ENCODE measurements around the gene STXBP3.

STXBP3 gene

GRCh38 chr1:108814343-108815125, 68.1 kb downstream of the STXBP3 start:
- no peak overlapping the region for H3K4me3 ChIP-seq (ENCODE audit: low read depth in 1 of 2, low read length in 2 of 2)
- H3K27ac ChIP-seq (ENCODE audit: low read depth, low read length), result peak overlapping the region; percentile 46
- H3K9ac ChIP-seq (ENCODE audit: low read length), result peak overlapping the region; percentile 2
- H3K27me3 ChIP-seq (ENCODE audit: control insufficient read depth in 1 of 2, insufficient read depth in 2 of 2, low read length in 2 of 2), result no peaks in the 10 kb centered on the region
- H3K9me3 ChIP-seq (ENCODE audit: low read length), result no peaks in the 10 kb centered on the region
- peaks cover 5% of the 10 kb centered on the region for H3K36me3 ChIP-seq (ENCODE audit: insufficient read depth, low read length)
- H3K4me1 ChIP-seq (ENCODE audit: insufficient read depth, low read length), result peaks cover 44% of the 10 kb centered on the region

- H3K9me3 ChIP-seq (ENCODE audit: low read length), result no peaks in the 10 kb centered on the region
- no peaks in the 10 kb centered on the region for H3K27me3 ChIP-seq (ENCODE audit: control insufficient read depth in 1 of 2, insufficient read depth in 2 of 2, low read length in 2 of 2)
- H3K36me3 ChIP-seq (ENCODE audit: insufficient read depth, low read length), result peaks cover 5% of the 10 kb centered on the region
- H3K4me1 ChIP-seq (ENCODE audit: insufficient read depth, low read length), result peaks cover 44% of the 10 kb centered on the region
- H3K4me3 ChIP-seq (ENCODE audit: low read depth in 1 of 2, low read length in 2 of 2), result no peak overlapping the region
- H3K9ac ChIP-seq (ENCODE audit: low read length), result no peak overlapping the region
- H3K27ac ChIP-seq (ENCODE audit: low read depth, low read length), result peak overlapping the region; percentile 48
Observed at GRCh38 chr1:108815566-108815965, 69.1 kb downstream of the STXBP3 start.

DNA sequence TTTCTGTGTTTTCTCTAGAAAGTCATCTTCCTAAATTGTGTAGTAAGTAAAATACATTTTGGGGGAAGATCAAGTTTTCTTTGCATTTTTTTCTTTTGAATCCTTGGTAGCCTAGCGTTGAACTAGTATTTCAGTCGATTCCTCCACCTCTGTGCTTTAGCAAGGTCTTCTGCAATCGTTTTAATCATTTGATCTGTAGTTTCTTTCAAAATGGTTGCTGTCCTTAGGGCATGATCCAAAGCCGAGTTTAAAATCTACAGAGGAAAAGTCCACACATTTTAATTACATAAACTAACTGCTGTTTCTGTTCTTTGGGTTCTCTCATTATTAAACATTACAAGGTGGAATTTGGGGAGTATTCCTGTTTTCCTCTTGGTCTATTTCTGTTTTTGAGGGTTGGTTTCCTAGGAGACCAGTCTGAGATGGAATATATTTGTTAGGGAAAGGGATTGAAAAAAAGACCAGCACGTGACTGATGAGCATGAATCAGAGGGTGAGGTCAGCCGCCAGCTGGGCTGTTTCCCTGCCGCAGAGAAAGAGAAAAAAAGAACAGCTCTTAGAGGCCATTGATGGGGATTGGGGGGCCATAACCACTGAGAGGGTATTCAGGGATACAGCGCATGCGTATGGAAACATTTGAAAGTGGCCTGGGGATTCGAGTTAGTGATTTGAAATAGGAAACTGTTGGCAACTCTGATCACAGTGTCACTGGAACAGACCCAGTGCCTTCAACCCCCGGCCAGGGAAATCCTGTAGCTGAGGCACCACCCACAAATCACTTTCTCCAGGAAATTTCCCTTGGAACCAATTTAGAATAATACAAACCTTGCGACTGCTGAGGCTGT, 69.8 kb downstream of the STXBP3 start:
- H3K9me3 ChIP-seq (ENCODE audit: low read length), result no peaks in the 10 kb centered on the region
- peak overlapping the region; percentile 48 for H3K27ac ChIP-seq (ENCODE audit: low read depth, low read length)
- no peaks in the 10 kb centered on the region for H3K27me3 ChIP-seq (ENCODE audit: control insufficient read depth in 1 of 2, insufficient read depth in 2 of 2, low read length in 2 of 2)
- H3K4me1 ChIP-seq (ENCODE audit: insufficient read depth, low read length), result peaks cover 44% of the 10 kb centered on the region
- H3K4me3 ChIP-seq (ENCODE audit: low read depth in 1 of 2, low read length in 2 of 2), result peak overlapping the region in 1 of 2 donors; percentile 50
- H3K36me3 ChIP-seq (ENCODE audit: insufficient read depth, low read length), result peaks cover 5% of the 10 kb centered on the region
- peak overlapping the region; percentile 67 for H3K9ac ChIP-seq (ENCODE audit: low read length)

GRCh38 chr1:108817016-108817415, 70.5 kb downstream of the STXBP3 start:
- peak overlapping the region; percentile 48 for H3K27ac ChIP-seq (ENCODE audit: low read depth, low read length)

GRCh38 chr1:108817811-108818210, 71.3 kb downstream of the STXBP3 start:
- H3K9ac ChIP-seq (ENCODE audit: low read length), result no peak overlapping the region
- no peaks in the 10 kb centered on the region for H3K36me3 ChIP-seq (ENCODE audit: insufficient read depth, low read length)
- no peak overlapping the region for H3K4me3 ChIP-seq (ENCODE audit: low read depth in 1 of 2, low read length in 2 of 2)
- H3K27ac ChIP-seq (ENCODE audit: low read depth, low read length), result no peak overlapping the region
- no peaks in the 10 kb centered on the region for H3K9me3 ChIP-seq (ENCODE audit: low read length)
- H3K27me3 ChIP-seq (ENCODE audit: control insufficient read depth in 1 of 2, insufficient read depth in 2 of 2, low read length in 2 of 2), result no peaks in the 10 kb centered on the region
- H3K4me1 ChIP-seq (ENCODE audit: insufficient read depth, low read length), result peaks cover 44% of the 10 kb centered on the region

More at GRCh38 chr1:108817016-108817415, 70.5 kb downstream of the STXBP3 start:
- H3K9ac ChIP-seq (ENCODE audit: low read length), result peak overlapping the region; percentile 67
- no peaks in the 10 kb centered on the region for H3K27me3 ChIP-seq (ENCODE audit: control insufficient read depth in 1 of 2, insufficient read depth in 2 of 2, low read length in 2 of 2)
- H3K4me3 ChIP-seq (ENCODE audit: low read depth in 1 of 2, low read length in 2 of 2), result peak overlapping the region in 1 of 2 donors; percentile 50
- no peaks in the 10 kb centered on the region for H3K36me3 ChIP-seq (ENCODE audit: insufficient read depth, low read length)
- no peaks in the 10 kb centered on the region for H3K9me3 ChIP-seq (ENCODE audit: low read length)
- peaks cover 44% of the 10 kb centered on the region for H3K4me1 ChIP-seq (ENCODE audit: insufficient read depth, low read length)

DNA sequence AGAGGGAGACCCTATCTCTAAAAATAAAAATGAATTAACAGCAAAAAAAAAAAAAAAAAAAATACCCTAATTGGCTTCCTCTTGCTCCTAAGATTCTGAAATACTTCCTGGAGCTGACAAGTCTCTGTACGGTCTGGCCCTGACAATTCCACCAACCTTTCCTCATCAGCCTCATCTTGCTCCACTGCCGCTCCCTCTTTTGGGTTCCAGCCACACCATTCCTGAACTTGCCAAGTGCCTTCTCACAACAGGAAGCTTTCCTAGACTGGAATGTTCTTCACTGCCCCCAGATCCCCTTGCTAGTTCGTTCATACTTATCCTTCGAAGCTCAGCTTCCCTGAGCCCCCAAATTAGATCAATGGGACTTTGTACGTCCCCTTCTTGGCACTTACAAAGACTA, 73.4 kb downstream of the STXBP3 start:
- H3K9me3 ChIP-seq (ENCODE audit: low read length), result no peaks in the 10 kb centered on the region
- no peak overlapping the region for H3K4me3 ChIP-seq (ENCODE audit: low read depth in 1 of 2, low read length in 2 of 2)
- no peak overlapping the region for H3K27ac ChIP-seq (ENCODE audit: low read depth, low read length)
- no peak overlapping the region for H3K9ac ChIP-seq (ENCODE audit: low read length)
- H3K36me3 ChIP-seq (ENCODE audit: insufficient read depth, low read length), result no peaks in the 10 kb centered on the region
- H3K27me3 ChIP-seq (ENCODE audit: control insufficient read depth in 1 of 2, insufficient read depth in 2 of 2, low read length in 2 of 2), result no peaks in the 10 kb centered on the region
- peaks cover 32% of the 10 kb centered on the region for H3K4me1 ChIP-seq (ENCODE audit: insufficient read depth, low read length)

DNA sequence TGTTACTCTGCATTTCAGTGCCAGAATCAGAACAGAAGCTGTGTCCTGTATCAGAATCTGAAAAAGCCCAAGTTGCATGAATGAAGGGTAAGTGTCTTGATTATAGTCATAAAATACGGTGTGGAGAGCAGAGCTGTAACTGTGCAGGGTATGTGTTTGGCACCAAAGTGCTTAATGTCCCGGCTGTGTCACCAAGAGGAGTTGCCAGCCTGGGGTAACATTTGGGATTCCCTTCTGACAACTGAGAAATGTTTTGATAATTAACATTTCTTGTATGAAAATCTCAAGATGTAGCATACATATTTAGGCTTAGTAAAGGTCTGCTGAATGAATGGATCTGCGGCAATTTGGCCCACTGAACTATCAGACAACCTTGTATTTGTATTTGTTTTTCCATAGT, 77.2 kb downstream of the STXBP3 start:
- H3K36me3 ChIP-seq (ENCODE audit: insufficient read depth, low read length), result no peaks in the 10 kb centered on the region
- H3K4me3 ChIP-seq (ENCODE audit: low read depth in 1 of 2, low read length in 2 of 2), result no peak overlapping the region
- peaks cover 9% of the 10 kb centered on the region for H3K4me1 ChIP-seq (ENCODE audit: insufficient read depth, low read length)
- H3K27ac ChIP-seq (ENCODE audit: low read depth, low read length), result no peak overlapping the region
- H3K9ac ChIP-seq (ENCODE audit: low read length), result no peak overlapping the region
- H3K27me3 ChIP-seq (ENCODE audit: control insufficient read depth in 1 of 2, insufficient read depth in 2 of 2, low read length in 2 of 2), result no peaks in the 10 kb centered on the region
- H3K9me3 ChIP-seq (ENCODE audit: low read length), result no peaks in the 10 kb centered on the region

- Histone ChIP-seq H3K27ac (ENCODE audit: low read depth, low read length) (no peak overlapping the region), H3K9me3 (ENCODE audit: low read length) (no peaks in the 10 kb centered on the region), H3K27me3 (ENCODE audit: control insufficient read depth in 1 of 2, insufficient read depth in 2 of 2, low read length in 2 of 2) (no peaks in the 10 kb centered on the region)
Observed at GRCh38 chr1:108824051-108824450, 77.6 kb downstream of the STXBP3 start.

DNA sequence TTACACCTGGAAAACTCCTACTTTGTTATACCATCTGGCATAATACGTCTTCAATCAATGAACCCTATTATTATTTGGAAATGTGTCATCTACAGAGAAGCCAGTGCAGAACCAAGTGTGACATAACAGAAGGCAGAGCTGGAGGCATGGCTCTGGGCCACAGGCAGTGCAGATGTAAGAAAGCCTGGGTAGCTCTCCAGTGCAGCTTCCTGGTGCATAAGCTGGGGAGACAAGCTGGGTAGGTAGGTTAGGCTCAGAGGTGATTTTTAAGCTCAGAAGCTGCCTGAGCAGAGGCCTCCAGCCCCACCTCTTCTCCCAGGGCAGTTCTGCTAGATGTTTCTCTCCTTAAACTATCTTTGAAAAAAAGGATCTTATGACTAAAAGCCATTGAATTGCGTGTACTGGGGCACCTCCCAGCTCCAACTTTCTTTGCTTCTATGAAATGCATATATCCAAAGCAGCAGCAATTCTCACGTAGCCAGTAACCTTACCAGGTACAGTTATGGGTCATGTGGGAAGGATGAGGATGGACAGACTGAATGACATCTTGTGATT, 79.7 kb downstream of the STXBP3 start:
- Histone ChIP-seq H3K27ac (ENCODE audit: low read depth, low read length) (no peak overlapping the region), H3K9me3 (ENCODE audit: low read length) (no peaks in the 10 kb centered on the region)

More at GRCh38 chr1:108824051-108824450, 77.6 kb downstream of the STXBP3 start:
- Histone ChIP-seq H3K36me3 (ENCODE audit: insufficient read depth, low read length) (no peaks in the 10 kb centered on the region), H3K4me1 (ENCODE audit: insufficient read depth, low read length) (peaks cover 11% of the 10 kb centered on the region), H3K9ac (ENCODE audit: low read length) (no peak overlapping the region), H3K4me3 (ENCODE audit: low read depth in 1 of 2, low read length in 2 of 2) (no peak overlapping the region)

GRCh38 chr1:108828074-108828961, 81.8 kb downstream of the STXBP3 start:
- Histone ChIP-seq H3K36me3 (ENCODE audit: insufficient read depth, low read length) (no peaks in the 10 kb centered on the region), H3K9me3 (ENCODE audit: low read length) (no peaks in the 10 kb centered on the region), H3K27me3 (ENCODE audit: control insufficient read depth in 1 of 2, insufficient read depth in 2 of 2, low read length in 2 of 2) (no peaks in the 10 kb centered on the region), H3K4me1 (ENCODE audit: insufficient read depth, low read length) (peaks cover 35% of the 10 kb centered on the region), H3K27ac (ENCODE audit: low read depth, low read length) (peak overlapping the region; percentile 64), H3K4me3 (ENCODE audit: low read depth in 1 of 2, low read length in 2 of 2) (peak overlapping the region in 1 of 2 donors; percentile 14), H3K9ac (ENCODE audit: low read length) (no peak overlapping the region)

More for the DNA sequence above, 79.7 kb downstream of the STXBP3 start:
- Histone ChIP-seq H3K36me3 (ENCODE audit: insufficient read depth, low read length) (no peaks in the 10 kb centered on the region), H3K27me3 (ENCODE audit: control insufficient read depth in 1 of 2, insufficient read depth in 2 of 2, low read length in 2 of 2) (no peaks in the 10 kb centered on the region), H3K4me3 (ENCODE audit: low read depth in 1 of 2, low read length in 2 of 2) (no peak overlapping the region), H3K9ac (ENCODE audit: low read length) (no peak overlapping the region), H3K4me1 (ENCODE audit: insufficient read depth, low read length) (peaks cover 25% of the 10 kb centered on the region)

Measured in muscle layer of colon (tissue), 2 donors.